ENCODE measurements around the gene TBX4.

The TBX4 gene

DNA sequence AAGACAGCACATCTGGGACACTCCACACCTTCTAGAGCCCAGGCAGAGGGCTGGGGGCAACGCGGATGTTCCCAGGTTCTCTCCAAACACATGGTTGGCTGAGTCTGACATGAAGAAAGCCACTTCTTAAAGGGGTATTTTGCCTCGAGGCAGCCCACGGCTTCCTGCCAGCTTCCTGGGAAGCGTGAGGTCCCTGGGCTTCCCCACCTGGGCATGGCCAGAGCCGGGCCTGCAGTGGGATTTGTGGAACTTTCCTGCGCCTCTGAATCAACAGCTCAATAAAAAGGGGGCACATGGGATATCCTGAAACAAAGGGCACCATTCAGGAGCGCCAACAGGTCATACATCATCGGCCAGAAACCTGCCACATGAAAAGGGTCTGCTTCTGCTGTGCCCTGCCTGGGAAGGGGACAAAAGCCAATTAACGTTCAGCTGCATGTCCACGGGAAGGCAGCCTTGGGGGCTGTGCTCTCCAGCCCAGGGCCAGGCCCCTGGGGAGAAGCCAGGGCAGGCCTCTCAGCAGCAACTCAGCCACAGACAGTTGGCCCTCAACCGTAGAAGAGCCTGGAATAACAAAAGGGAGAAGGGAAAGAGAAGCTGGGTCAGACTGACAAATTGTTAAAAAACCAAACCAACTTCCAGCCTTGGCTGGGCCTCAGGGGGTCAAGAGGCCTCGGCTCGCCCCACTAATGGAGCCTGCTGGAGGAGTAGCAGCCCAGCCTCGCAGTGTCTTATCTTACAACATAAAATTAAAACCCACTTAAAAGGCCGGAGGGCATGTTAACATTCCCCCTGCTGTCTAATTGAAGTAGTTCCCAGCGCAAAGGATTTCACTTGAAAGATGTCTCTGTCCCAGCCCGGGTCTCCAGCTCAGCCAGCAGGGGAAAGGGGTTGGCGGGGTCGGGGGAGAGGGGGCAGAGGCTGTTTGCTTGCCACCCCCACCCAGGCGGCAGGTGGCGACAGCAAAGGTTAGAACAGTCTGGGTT is 34.2 kb downstream of the TBX4 start:
- no peaks in the 10 kb centered on the region for H3K9me2 ChIP-seq (replicated peaks; ENCODE audit: low read depth, low read length)
- no peaks in the 10 kb centered on the region for H3K27me3 ChIP-seq (ENCODE audit: insufficient read depth, low read length, poor library complexity, severe bottlenecking)

DNA sequence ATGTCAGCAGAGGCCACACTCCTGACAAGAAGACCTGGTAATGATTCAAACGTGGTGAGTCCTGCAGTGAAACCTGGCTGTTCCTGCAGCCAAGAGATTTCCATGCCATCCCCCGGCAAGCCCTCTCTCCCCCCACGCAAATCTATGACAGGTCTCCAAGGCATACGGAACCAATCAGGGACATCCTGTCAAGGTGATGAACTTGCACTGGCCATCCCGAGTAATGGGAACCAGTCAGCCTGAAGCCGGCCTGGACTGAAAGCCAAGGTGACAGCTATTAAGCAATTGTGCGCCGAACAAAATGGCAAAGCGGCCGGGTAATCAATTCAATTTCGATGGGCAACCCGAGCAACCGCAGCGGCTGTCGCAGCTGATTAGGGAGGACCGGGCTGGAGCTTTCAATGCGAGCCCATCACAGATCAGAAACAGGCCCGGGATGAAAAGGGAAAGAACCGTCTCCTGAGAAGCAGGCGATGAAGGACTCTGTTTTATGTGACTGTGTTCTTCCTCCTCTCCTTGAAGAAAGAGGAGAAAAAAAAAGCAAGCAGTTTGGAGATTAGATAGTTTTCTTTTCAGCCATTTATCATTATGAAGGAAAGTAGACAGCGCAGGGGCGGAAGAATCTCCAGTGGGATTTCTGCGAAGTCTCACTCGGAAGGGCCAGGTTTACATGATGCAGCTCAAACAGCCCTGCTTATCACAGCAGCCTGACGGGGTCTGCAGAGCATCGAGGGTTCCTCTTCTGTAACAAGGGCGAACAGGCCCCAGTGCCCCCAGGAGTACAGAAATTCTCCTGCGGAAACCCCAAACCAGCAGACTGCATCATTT is 35.2 kb downstream of the TBX4 start:
- Histone ChIP-seq H3K4me1 (ENCODE audit: insufficient read depth, low read length, poor library complexity, severe bottlenecking) (peaks cover 5% of the 10 kb centered on the region), H2AFZ (ENCODE audit: low read length) (no peak overlapping the region), H3K9ac (ENCODE audit: low read depth, low read length, poor library complexity, severe bottlenecking) (no peak overlapping the region), H3K27me3 (ENCODE audit: insufficient read depth, low read length, poor library complexity, severe bottlenecking) (no peaks in the 10 kb centered on the region), H3K9me2 (replicated peaks; ENCODE audit: low read depth, low read length) (no peaks in the 10 kb centered on the region), H3K79me2 (ENCODE audit: insufficient read depth, low read length) (no peaks in the 10 kb centered on the region), H3K9me3 (ENCODE audit: insufficient read depth, low read depth, low read length) (no peaks in the 10 kb centered on the region), H4K20me1 (ENCODE audit: insufficient read depth, low read length, poor library complexity, severe bottlenecking) (no peaks in the 10 kb centered on the region), H3K4me3 (ENCODE audit: low read length, poor library complexity, severe bottlenecking) (no peak overlapping the region), H3K4me2 (ENCODE audit: low read depth, low read length, poor library complexity, severe bottlenecking) (no peak overlapping the region), H3K36me3 (ENCODE audit: insufficient read depth, low read length) (no peaks in the 10 kb centered on the region), H3F3A (ENCODE audit: low read depth) (no peaks in the 10 kb centered on the region)
- TF ChIP-seq, protein P1, sequence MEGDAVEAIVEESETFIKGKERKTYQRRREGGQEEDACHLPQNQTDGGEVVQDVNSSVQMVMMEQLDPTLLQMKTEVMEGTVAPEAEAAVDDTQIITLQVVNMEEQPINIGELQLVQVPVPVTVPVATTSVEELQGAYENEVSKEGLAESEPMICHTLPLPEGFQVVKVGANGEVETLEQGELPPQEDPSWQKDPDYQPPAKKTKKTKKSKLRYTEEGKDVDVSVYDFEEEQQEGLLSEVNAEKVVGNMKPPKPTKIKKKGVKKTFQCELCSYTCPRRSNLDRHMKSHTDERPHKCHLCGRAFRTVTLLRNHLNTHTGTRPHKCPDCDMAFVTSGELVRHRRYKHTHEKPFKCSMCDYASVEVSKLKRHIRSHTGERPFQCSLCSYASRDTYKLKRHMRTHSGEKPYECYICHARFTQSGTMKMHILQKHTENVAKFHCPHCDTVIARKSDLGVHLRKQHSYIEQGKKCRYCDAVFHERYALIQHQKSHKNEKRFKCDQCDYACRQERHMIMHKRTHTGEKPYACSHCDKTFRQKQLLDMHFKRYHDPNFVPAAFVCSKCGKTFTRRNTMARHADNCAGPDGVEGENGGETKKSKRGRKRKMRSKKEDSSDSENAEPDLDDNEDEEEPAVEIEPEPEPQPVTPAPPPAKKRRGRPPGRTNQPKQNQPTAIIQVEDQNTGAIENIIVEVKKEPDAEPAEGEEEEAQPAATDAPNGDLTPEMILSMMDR (conservative IDR thresholded peaks at IDR 0.05; ENCODE audit: low read length), result no peak
- TF ChIP-seq EZH2phosphoT487 (IDR thresholded peaks at IDR 0.05; ENCODE audit: borderline replicate concordance), result no peak

More for the DNA sequence above, 34.2 kb downstream of the TBX4 start:
- Histone ChIP-seq H3K79me2 (ENCODE audit: insufficient read depth, low read length) (no peaks in the 10 kb centered on the region), H3K36me3 (ENCODE audit: insufficient read depth, low read length) (no peaks in the 10 kb centered on the region), H3K4me3 (ENCODE audit: low read length, poor library complexity, severe bottlenecking) (no peak overlapping the region), H3K4me1 (ENCODE audit: insufficient read depth, low read length, poor library complexity, severe bottlenecking) (peaks cover 5% of the 10 kb centered on the region), H2AFZ (ENCODE audit: low read length) (no peak overlapping the region), H3K9ac (ENCODE audit: low read depth, low read length, poor library complexity, severe bottlenecking) (no peak overlapping the region), H3K9me3 (ENCODE audit: insufficient read depth, low read depth, low read length) (no peaks in the 10 kb centered on the region), H4K20me1 (ENCODE audit: insufficient read depth, low read length, poor library complexity, severe bottlenecking) (no peaks in the 10 kb centered on the region), H3K4me2 (ENCODE audit: low read depth, low read length, poor library complexity, severe bottlenecking) (no peak overlapping the region), H3F3A (ENCODE audit: low read depth) (no peaks in the 10 kb centered on the region)
- TF ChIP-seq, protein P1 (conservative IDR thresholded peaks at IDR 0.05; ENCODE audit: low read length), result no peak
- TF ChIP-seq EZH2phosphoT487 (IDR thresholded peaks at IDR 0.05; ENCODE audit: borderline replicate concordance), result no peak

DNA sequence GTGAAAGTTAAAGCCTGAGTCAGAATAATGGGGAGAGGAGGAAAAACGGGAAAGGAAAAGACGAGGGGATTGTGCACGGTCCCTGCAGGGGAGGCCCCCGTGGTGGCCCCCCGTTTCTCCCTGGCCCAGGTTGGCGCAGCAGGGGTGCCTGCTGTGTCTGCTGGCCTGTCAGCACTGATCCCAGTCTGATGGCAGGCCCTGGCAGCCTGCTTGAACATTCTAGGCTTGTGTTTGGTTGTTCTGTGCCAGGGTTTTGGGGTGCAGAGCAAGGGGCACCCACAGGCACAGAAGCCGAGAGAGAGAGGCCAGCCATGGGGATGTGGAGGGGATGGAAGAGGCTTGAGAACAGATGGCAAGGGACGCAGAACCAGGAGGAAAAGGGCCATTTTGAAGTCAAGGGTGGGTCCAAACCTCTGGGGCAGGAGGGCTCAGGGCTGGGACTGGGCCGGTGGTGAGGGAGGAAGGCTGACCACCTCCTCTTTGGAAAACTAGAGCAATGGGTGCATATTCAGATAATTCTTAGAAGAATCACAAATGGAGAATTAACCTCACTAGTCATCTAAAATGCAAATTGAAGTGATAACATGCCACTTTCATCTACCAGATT is 35.9 kb downstream of the TBX4 start:
- no peaks in the 10 kb centered on the region for H4K20me1 ChIP-seq (ENCODE audit: insufficient read depth, low read length, poor library complexity, severe bottlenecking)
- no peak overlapping the region for H3K4me3 ChIP-seq (ENCODE audit: low read length, poor library complexity, severe bottlenecking)
- no peak for TF ChIP-seq EZH2phosphoT487 (IDR thresholded peaks at IDR 0.05; ENCODE audit: borderline replicate concordance)
- TF ChIP-seq, protein P1 (conservative IDR thresholded peaks at IDR 0.05; ENCODE audit: low read length), result no peak
- H3K79me2 ChIP-seq (ENCODE audit: insufficient read depth, low read length), result no peaks in the 10 kb centered on the region
- H3F3A ChIP-seq (ENCODE audit: low read depth), result no peaks in the 10 kb centered on the region
- no peaks in the 10 kb centered on the region for H3K9me3 ChIP-seq (ENCODE audit: insufficient read depth, low read depth, low read length)
- H3K4me1 ChIP-seq (ENCODE audit: insufficient read depth, low read length, poor library complexity, severe bottlenecking), result peaks cover 12% of the 10 kb centered on the region
- no peak overlapping the region for H3K9ac ChIP-seq (ENCODE audit: low read depth, low read length, poor library complexity, severe bottlenecking)
- no peak overlapping the region for H3K4me2 ChIP-seq (ENCODE audit: low read depth, low read length, poor library complexity, severe bottlenecking)
- no peaks in the 10 kb centered on the region for H3K36me3 ChIP-seq (ENCODE audit: insufficient read depth, low read length)
- H3K9me2 ChIP-seq (replicated peaks; ENCODE audit: low read depth, low read length), result no peaks in the 10 kb centered on the region
- no peaks in the 10 kb centered on the region for H3K27me3 ChIP-seq (ENCODE audit: insufficient read depth, low read length, poor library complexity, severe bottlenecking)
- H2AFZ ChIP-seq (ENCODE audit: low read length), result no peak overlapping the region
